NCI-H748 treated with DMSO at 0.1 percent for 48 hours (cell line): Measurements from ENCODE around the gene CCDC3.

ENCODE experiments used
- DNase-seq: peaks from one replicate; lab custom pipeline; 2025; lab: John Stamatoyannopoulos, UW

CCDC3 gene

DNA sequence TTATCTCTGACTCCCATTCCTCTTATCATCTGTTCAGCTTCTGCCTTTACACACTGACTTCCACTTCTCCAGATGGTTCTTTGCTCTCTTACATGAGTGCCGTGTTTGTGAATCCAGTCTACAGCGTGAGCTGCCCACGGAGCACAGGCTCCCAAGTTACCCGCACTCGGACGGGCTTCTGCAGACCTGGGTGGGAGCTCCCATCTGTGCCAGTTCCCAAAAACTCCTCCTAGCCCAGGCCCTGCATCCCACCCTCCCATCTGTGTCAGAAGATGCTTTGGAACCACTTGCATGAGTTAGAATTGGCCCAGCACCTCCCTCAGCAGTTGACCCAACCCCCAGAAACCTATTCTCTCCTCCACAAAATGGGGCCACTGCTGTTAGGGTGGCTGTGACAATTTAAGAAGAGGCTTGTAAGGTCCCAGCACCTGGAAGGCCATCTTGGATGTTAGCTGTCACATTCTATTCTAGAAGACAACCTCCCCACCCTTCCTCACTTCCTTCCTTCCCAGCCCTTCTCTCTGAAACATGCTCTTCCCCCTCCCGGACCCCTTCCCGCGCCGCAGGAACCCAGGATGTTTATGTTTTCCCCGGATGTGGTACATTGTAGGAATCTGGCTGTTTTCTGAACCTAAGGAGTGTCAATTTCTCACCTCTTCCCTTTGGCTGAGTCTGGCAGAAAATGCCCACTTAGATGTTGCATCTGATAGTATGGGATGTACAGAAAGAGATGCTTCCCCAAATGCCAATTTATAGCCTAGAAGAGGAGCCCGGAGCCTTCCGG lies 79.2 kb downstream of the CCDC3 start:
- no peak for DNase-seq

DNA sequence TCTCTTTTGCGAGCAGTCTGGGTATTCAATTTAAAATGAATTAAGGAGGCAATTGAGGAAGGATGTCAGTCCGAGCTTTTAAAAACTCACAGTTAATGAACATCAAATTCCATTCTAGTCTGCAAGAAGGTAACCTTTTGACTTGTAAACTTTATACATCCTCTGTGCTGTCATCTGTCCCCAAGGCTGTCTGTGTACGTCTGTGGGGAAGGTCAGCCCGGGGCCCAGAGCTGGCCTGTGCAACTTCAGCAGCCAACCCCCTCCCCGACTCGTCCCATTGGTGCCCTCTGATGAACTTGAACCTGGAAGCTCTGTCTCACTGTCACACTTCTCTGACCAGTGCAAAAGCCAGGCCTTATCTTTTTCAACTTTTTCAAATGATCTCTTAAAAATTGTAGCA lies 80.3 kb downstream of the CCDC3 start:
- DNase-seq, result no peak

GRCh38 chr10:12919574-12919973 lies 81.9 kb downstream of the CCDC3 start:
- DNase-seq, result no peak

- no peak for DNase-seq
These were observed 84.9 kb downstream of the CCDC3 start for GRCh38 chr10:12916587-12916986.

DNA sequence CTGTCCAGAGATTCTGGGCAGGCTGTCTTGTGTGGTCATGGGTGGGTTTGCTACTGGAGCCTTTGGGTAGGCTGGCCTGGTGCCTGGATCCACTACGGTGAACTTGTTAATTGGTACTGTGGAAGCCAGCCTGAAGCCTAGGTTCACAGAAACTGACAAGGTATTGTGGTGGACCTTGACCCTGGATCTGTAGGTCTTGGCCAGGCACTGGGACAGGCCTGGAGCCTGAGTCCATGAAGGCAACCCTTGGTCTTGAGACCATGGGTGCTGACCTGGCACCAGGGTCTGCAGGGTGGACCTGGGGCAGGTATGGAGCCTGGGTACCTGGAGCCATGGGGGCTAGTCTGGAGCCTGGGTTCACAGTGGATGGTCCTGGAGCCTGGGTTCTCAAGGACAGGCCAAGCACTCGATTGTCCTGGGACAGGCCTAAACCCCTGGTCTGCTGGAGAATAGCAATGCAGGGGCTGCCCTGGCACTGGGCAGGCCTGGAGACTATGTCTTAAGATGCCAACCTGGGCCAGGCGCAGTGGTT lies 85.8 kb downstream of the CCDC3 start:
- no peak for DNase-seq

DNA sequence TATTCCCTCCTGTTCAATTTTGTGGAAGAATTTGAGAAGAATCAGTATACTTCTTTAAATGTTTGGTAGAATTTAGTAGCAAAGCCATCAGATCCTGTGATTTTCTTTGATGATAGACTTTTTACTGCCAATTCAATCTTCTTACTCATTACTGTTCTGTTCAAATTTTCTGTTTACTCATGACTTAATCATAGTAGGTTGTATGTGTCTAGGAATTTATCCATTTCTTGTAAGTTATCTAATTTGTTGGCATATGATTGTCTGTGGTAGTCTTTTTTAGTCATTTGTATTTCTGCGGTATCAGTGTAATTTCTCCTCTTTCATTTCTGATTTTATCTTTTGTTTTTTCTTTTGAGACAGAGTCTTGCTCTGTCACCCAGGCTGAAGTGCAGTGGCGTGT lies 87.4 kb downstream of the CCDC3 start:
- no peak for DNase-seq

DNA sequence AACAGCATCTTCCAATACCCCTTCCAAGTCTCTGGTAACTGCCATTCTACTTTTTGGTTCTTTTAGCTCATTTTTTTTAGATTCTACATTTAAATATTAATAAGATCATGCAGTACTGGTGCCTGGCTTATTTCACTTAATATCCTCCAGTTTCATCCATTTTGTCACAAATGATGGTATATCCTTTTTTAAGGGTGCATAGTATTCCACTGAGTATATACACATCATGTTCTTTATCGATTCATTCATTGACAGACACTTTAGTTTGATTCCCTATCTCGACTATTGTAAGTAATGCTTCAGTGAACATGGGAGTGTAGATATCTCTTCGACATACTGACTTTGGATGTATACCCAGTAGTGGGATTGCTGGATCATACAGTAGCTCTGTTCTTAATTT lies 89.7 kb downstream of the CCDC3 start:
- no peak for DNase-seq

- DNase-seq, result no peak
These were observed 90.7 kb downstream of the CCDC3 start for GRCh38 chr10:12910835-12911234.

DNA sequence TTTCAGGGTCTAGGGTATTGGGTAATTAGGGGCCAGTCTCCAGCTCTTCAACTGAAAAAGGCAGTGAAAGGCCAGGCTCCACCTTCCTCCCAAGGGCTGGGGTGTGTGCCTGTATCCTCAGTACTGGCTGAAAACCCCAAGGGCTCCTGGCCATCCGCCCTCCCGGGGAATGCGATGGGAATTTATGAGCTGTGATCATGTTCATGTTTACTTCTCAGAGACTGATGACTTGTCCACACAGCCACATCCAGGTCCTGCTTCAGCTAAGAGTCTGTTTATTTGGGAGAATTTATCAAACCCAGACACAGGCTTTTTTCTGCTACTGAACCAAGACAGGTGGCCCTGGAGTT lies 91.7 kb downstream of the CCDC3 start:
- DNase-seq, result no peak

DNA sequence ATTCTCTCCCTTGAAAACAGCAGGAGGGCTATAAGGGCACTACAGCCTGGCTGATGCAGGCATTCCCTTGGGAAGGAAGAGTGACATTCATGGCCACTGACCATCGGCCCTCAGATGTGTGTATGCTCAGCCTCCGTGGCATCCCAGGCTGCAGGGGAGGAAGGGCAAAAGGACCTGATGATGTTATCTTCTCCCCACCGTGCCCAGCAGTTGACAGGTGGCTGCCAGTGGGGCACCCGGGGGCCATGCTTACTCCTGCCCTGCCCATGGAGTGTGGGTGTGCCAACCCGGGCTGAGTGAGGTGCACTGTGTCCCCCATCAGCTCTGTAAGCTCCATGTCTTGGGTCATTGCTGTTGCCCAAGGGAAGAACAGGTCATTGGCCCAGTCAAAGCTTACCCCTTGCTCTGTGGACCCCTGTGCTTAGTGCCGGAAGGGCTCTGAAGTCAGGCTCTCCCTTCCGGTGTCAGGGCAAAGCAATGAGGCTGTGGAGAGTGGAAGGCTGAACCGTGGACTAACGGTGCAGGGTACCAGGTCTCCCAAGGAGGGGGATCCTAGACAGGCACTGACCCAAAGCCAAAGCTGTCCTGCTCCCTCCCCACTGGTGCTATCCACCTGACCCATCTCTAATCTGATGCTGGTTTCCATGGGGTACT lies 92.2 kb downstream of the CCDC3 start:
- DNase-seq, result no peak

DNA sequence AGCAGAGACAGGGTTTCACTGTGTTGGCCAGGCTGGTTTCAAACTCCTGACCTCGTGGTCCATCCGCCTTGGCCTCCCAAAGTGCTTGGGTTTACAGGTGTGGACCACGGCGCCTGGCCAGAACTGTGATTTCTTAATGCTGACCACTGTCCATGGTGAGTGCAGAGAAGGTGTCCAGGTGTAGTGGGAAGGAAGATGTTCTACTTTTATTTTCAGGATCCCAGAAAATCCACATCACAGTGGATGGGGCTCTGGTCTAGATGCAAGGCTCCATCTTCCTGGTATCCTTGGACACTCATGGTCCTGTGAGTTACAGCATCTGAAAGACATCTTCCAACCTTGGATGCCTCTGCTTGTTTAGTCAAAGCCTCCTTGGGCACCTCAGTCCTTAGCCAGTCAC lies 92.7 kb downstream of the CCDC3 start:
- DNase-seq, result no peak

GRCh38 chr10:12907656-12908055 lies 93.9 kb downstream of the CCDC3 start:
- no peak for DNase-seq

- DNase-seq, result no peak
These were observed 95.4 kb downstream of the CCDC3 start for GRCh38 chr10:12906051-12906541.

GRCh38 chr10:12905067-12905466 lies 96.4 kb downstream of the CCDC3 start:
- DNase-seq, result no peak

GRCh38 chr10:12902851-12903358 lies 98.6 kb downstream of the CCDC3 start:
- no peak for DNase-seq

DNA sequence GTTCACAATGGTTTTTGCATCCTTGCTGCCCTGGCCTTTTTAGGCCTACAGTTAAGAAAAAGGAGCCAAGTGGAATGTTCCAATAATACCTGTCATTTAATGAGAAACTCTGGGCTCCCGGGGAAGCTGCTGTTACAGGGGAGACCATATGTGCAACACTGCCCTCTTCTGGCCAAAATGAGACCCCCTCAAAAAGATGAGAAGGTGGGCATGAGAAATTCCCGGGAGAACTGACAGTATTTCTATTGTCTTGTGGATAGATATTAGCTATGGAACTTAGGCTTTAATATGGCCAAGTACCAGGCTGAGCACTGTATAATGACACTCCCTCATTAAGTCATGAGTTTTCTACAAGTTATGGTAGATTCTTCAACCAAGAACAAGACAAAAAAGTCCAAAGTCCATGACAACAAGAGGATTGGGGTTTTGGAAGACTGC lies 99.4 kb downstream of the CCDC3 start:
- peak; percentile 25 for DNase-seq

DNA sequence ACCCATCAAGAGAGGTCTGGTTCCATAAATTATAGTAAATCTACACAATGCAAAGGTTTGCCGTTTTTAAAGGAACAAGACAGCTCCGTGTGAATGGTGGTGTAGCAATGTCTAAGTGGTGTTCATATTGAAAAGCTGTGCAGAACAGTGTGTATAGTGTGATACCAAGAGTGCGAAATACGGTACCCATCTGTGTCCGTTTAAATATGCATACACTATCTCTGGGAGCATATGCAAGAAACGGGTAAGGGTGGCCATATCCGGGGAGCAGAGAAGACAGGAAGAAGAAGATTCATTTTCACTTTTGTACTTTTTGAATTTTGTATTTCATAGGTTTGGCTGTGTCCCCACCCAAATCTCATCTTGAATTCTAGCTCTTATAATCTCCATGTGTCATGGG lies 102.0 kb downstream of the CCDC3 start:
- DNase-seq, result no peak

- no peak for DNase-seq
These were observed 103.2 kb downstream of the CCDC3 start for GRCh38 chr10:12898271-12898670.

DNA sequence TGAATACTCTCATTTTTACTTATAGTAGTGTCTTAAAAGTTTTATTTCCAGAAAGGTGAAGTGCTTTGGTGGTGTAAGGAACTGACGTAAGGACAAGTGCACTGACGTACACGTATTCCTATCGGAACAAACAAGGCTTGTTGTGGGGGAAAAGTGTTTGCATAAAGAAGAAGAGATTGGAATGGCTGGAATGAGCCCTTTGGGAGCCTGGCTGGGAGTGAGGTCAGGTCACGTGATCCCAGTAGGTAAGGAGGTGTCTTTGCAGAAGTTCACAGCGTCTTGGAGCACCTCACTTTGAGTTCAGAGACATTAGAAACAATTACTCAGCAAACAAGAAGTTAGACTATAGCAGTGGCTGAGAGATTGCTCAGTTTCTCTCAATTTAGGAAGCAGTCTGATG lies 104.2 kb downstream of the CCDC3 start:
- DNase-seq, result no peak

DNA sequence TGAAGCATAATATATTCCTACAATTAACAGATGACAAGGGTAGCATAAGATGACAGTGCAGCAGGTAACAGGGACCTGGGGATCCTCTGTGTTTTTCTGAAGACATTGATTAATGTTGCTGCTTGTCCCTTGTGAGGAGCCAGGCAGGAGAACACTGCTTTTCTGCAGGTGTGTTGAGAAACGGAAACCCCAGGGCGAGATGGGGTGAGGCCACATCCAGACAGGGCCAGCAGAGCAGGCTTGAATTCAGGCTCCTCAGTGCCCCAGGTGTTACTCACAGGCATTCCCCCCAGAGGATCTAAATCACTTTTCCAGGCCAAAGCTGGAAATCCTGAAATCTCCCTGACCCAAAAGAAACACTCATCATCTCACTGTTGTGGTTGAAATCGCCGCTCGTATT lies 105.3 kb downstream of the CCDC3 start:
- no peak for DNase-seq

GRCh38 chr10:12892924-12893323 lies 108.6 kb downstream of the CCDC3 start:
- no peak for DNase-seq

- DNase-seq, result no peak
These were observed 110.6 kb downstream of the CCDC3 start for GRCh38 chr10:12890958-12891357.

- DNase-seq, result no peak
These were observed 113.0 kb downstream of the CCDC3 start for GRCh38 chr10:12888470-12888869.
